Measurements from ENCODE around the gene ZNF774. TPM values are rescaled to one million over a fixed set of nuclear protein-coding genes. Genes with fewer than 3 reads are reported as not detected.

Gene ZNF774
- total RNA-seq, 3 donors from 2014 or later (not counting 1 experiment from before 2014, with no cell fraction given) = 0.34 to 0.70 (median 0.47) TPM

- Mint-ChIP-seq H3K4me3 (no peak overlapping the region), H3K27me3 (ENCODE audit: low read depth in 2 of 2) (peaks cover 0 to 2% of the 10 kb centered on the region in 2 donors), H3K9me3 (no peaks in the 10 kb centered on the region), H3K4me1 (peaks cover 7 to 18% of the 10 kb centered on the region in 2 donors), H3K36me3 (no peaks in the 10 kb centered on the region), H3K27ac (no peak overlapping the region)
- Histone ChIP-seq H3K36me3 (ENCODE audit: control insufficient read depth, insufficient read depth, low read length) (no peaks in the 10 kb centered on the region), H3K9me3 (ENCODE audit: control insufficient read depth, insufficient read depth, low read length) (no peaks in the 10 kb centered on the region), H3K4me1 (ENCODE audit: control insufficient read depth, insufficient read depth, low read length) (peaks cover 12% of the 10 kb centered on the region), H3K27me3 (ENCODE audit: control insufficient read depth, insufficient read depth, low read length) (no peaks in the 10 kb centered on the region), H3K4me3 (ENCODE audit: low read length) (no peak overlapping the region), H3K27ac (ENCODE audit: low read length) (no peak overlapping the region)
- ATAC-seq (no peak), DNase-seq (no peak)
- intact Hi-C loops (cut with micrococcal nuclease) = no loop called here
- no peak for TF ChIP-seq CTCF (IDR thresholded peaks at IDR 0.05)
- WGBS (ENCODE audit: insufficient coverage) = 98% methylated on average over 6 of the region's 6 CpGs
These were observed 3.6 kb upstream of the ZNF774 start for GRCh38 chr15:90348456-90348855.

- Mint-ChIP-seq H3K36me3 (no peaks in the 10 kb centered on the region), H3K4me1 (peaks cover 7 to 18% of the 10 kb centered on the region in 2 donors), H3K9me3 (no peaks in the 10 kb centered on the region), H3K27ac (no peak overlapping the region), H3K27me3 (ENCODE audit: low read depth in 2 of 2) (peaks cover 0 to 2% of the 10 kb centered on the region in 2 donors), H3K4me3 (no peak overlapping the region)
- Histone ChIP-seq H3K4me3 (ENCODE audit: low read length) (no peak overlapping the region), H3K27me3 (ENCODE audit: control insufficient read depth, insufficient read depth, low read length) (no peaks in the 10 kb centered on the region), H3K4me1 (ENCODE audit: control insufficient read depth, insufficient read depth, low read length) (peaks cover 12% of the 10 kb centered on the region), H3K27ac (ENCODE audit: low read length) (no peak overlapping the region), H3K36me3 (ENCODE audit: control insufficient read depth, insufficient read depth, low read length) (no peaks in the 10 kb centered on the region), H3K9me3 (ENCODE audit: control insufficient read depth, insufficient read depth, low read length) (no peaks in the 10 kb centered on the region)
- ATAC-seq (no peak), DNase-seq (no peak)
- intact Hi-C loops (cut with micrococcal nuclease) = no loop called here
- TF ChIP-seq CTCF (IDR thresholded peaks at IDR 0.05) = no peak
- WGBS (ENCODE audit: insufficient coverage) = 97% methylated on average over 19 of the region's 21 CpGs
These were observed 3.0 kb upstream of the ZNF774 start for GRCh38 chr15:90349072-90349471.

GRCh38 chr15:90349821-90350220, 2.3 kb upstream of the ZNF774 start:
- Histone ChIP-seq H3K4me3 (ENCODE audit: low read length) (no peak overlapping the region), H3K36me3 (ENCODE audit: control insufficient read depth, insufficient read depth, low read length) (no peaks in the 10 kb centered on the region), H3K9me3 (ENCODE audit: control insufficient read depth, insufficient read depth, low read length) (no peaks in the 10 kb centered on the region), H3K27me3 (ENCODE audit: control insufficient read depth, insufficient read depth, low read length) (no peaks in the 10 kb centered on the region), H3K27ac (ENCODE audit: low read length) (no peak overlapping the region), H3K4me1 (ENCODE audit: control insufficient read depth, insufficient read depth, low read length) (peaks cover 12% of the 10 kb centered on the region)
- intact Hi-C loops (cut with micrococcal nuclease) = no loop called here
- H3K4me1 Mint-ChIP-seq = peaks cover 7 to 18% of the 10 kb centered on the region in 2 donors
- no peak overlapping the region for H3K4me3 Mint-ChIP-seq
- TF ChIP-seq CTCF (IDR thresholded peaks at IDR 0.05) = no peak
- DNase-seq (peak in 1 of 2 donors; percentile 36), ATAC-seq (no peak)
- 66% methylated on average over 9 of the region's 9 CpGs for WGBS (ENCODE audit: insufficient coverage)
- no peak overlapping the region for H3K27ac Mint-ChIP-seq
- H3K36me3 Mint-ChIP-seq = no peaks in the 10 kb centered on the region
- H3K27me3 Mint-ChIP-seq (ENCODE audit: low read depth in 2 of 2) = peaks cover 0 to 2% of the 10 kb centered on the region in 2 donors
- H3K9me3 Mint-ChIP-seq = no peaks in the 10 kb centered on the region

- no peaks in the 10 kb centered on the region for H3K36me3 ChIP-seq (ENCODE audit: control insufficient read depth, insufficient read depth, low read length)
- Mint-ChIP-seq H3K4me3 (peak overlapping the region; percentile 88), H3K27me3 (ENCODE audit: low read depth in 2 of 2) (peaks cover 0 to 2% of the 10 kb centered on the region in 2 donors), H3K4me1 (peaks cover 7 to 18% of the 10 kb centered on the region in 2 donors), H3K36me3 (no peaks in the 10 kb centered on the region), H3K9me3 (no peaks in the 10 kb centered on the region), H3K27ac (peak overlapping the region; percentile 62 to 92)
- peak in 2 of 3 donors; percentile 4 to 9 for ATAC-seq
- H3K4me3 ChIP-seq (ENCODE audit: low read length) = peak overlapping the region; percentile 71
- H3K27ac ChIP-seq (ENCODE audit: low read length) = no peak overlapping the region
- WGBS (ENCODE audit: insufficient coverage) = 40% methylated on average over 25 of the region's 25 CpGs
- DNase-seq = no peak
- no peaks in the 10 kb centered on the region for H3K27me3 ChIP-seq (ENCODE audit: control insufficient read depth, insufficient read depth, low read length)
- no peak for TF ChIP-seq CTCF (IDR thresholded peaks at IDR 0.05)
- H3K9me3 ChIP-seq (ENCODE audit: control insufficient read depth, insufficient read depth, low read length) = no peaks in the 10 kb centered on the region
- intact Hi-C loops (cut with micrococcal nuclease) = no loop called here
- H3K4me1 ChIP-seq (ENCODE audit: control insufficient read depth, insufficient read depth, low read length) = peaks cover 12% of the 10 kb centered on the region
These were observed 491 bp upstream of the ZNF774 start for GRCh38 chr15:90351479-90352106.

All from natural killer cell (primary cell).